HEK293 (cell line): ENCODE results near the gene B4GALNT1.

Source experiments
- CTCF ChIA-PET: fragments of 350-600 bp; formaldehyde crosslinking; extraction: SDS; loops from one replicate; lab custom pipeline; 2021; ENCODE audit warnings: antibody characterized with exemption; lab: Yijun Ruan, JAX
- POLR2A ChIA-PET: fragments of 300-600 bp; formaldehyde crosslinking; extraction: SDS; loops from one replicate; lab custom pipeline; 2020; ENCODE audit warnings: antibody characterized with exemption, inconsistent platforms; lab: Yijun Ruan, JAX
- H3K27ac ChIP-seq: fragments of 200-500 bp; sonication (Bioruptor generic); 2 replicates; pipeline ENCODE4 v1.5.1; 2014; ENCODE audit warnings: low read depth, low read length, control low read depth, inconsistent platforms; ENCODE audit errors: extremely low read depth
- H3K36me3 ChIP-seq, 2 experiments: fragments of 200-500 bp in 1 of 2; sonication (Bioruptor generic) in 1 of 2; 1 replicate in 1 of 2; 2 replicates in 1 of 2; pipeline ENCODE4 v1.5.1; 2014 to 2017; ENCODE audit warnings: inconsistent platforms in 2 of 2, low read length in 2 of 2; ENCODE audit not compliant: control insufficient read depth in 2 of 2, insufficient read depth in 1 of 2
- H3K4me1 ChIP-seq: fragments of 200-500 bp; sonication (Bioruptor generic); 2 replicates; pipeline ENCODE4 v1.5.1; 2014; ENCODE audit warnings: mild to moderate bottlenecking, low read length, inconsistent platforms; ENCODE audit not compliant: control insufficient read depth, insufficient read depth
- H3K4me3 ChIP-seq: 2 replicates; pipeline ENCODE4 v1.5.1; 2011; ENCODE audit warnings: low read depth, mild to moderate bottlenecking, control low read depth, low read length, moderate library complexity
- H3K9me3 ChIP-seq: fragments of 200-500 bp; sonication (Bioruptor generic); 2 replicates; pipeline ENCODE4 v1.5.1; 2014; ENCODE audit warnings: low read depth, low read length, inconsistent platforms; ENCODE audit not compliant: control insufficient read depth, insufficient read depth
- BCL11A ChIP-seq: fragments of 450-650 bp; formaldehyde crosslinking; IDR thresholded peaks from 2 replicates; pipeline ENCODE4 v1.5.1; 2016; ENCODE audit warnings: low read depth, missing biosample characterization, missing genetic modification characterization
- EGR2 ChIP-seq: fragments of 450-650 bp; formaldehyde crosslinking; IDR thresholded peaks from 2 replicates; pipeline ENCODE4 v1.5.1; 2016; ENCODE audit warnings: low read depth, missing biosample characterization, missing genetic modification characterization
- GLI2 ChIP-seq: fragments of 450-650 bp; formaldehyde crosslinking; IDR thresholded peaks from 2 replicates; pipeline ENCODE4; 2017; ENCODE audit warnings: missing biosample characterization, missing genetic modification characterization, low read depth, borderline replicate concordance
- REPIN1 ChIP-seq: fragments of 450-650 bp; formaldehyde crosslinking; IDR thresholded peaks from 2 replicates; pipeline ENCODE4 v1.5.1; 2017; ENCODE audit warnings: missing biosample characterization, missing genetic modification characterization, low read depth
- SCRT2 ChIP-seq: fragments of 450-650 bp; formaldehyde crosslinking; IDR thresholded peaks from 2 replicates; pipeline ENCODE4 v1.5.1; 2016; ENCODE audit warnings: missing biosample characterization, missing genetic modification characterization
- SETDB1 ChIP-seq: IDR thresholded peaks from one replicate; pipeline ENCODE4 v1.6.1; 2017; ENCODE audit warnings: mild to moderate bottlenecking, low read length, moderate library complexity, mixed read lengths; ENCODE audit not compliant: insufficient read length
- WT1 ChIP-seq: fragments of 450-650 bp; formaldehyde crosslinking; IDR thresholded peaks from 2 replicates; pipeline ENCODE4 v1.5.1; 2016; ENCODE audit warnings: missing biosample characterization, missing genetic modification characterization
- YY2 ChIP-seq: fragments of 450-650 bp; formaldehyde crosslinking; IDR thresholded peaks from 2 replicates; pipeline ENCODE4 v1.5.1; 2016; ENCODE audit warnings: missing biosample characterization, missing genetic modification characterization
- ZBTB17 ChIP-seq: fragments of 450-650 bp; formaldehyde crosslinking; IDR thresholded peaks from 2 replicates; pipeline ENCODE4 v1.5.1; 2016; ENCODE audit warnings: missing biosample characterization, missing genetic modification characterization
- ZBTB8A ChIP-seq: fragments of 450-650 bp; formaldehyde crosslinking; IDR thresholded peaks from 2 replicates; pipeline ENCODE4 v1.5.1; 2016; ENCODE audit warnings: missing biosample characterization, missing genetic modification characterization
- ZFP41 ChIP-seq: fragments of 450-650 bp; formaldehyde crosslinking; IDR thresholded peaks from 2 replicates; pipeline ENCODE4 v1.5.1; 2016; ENCODE audit warnings: missing biosample characterization, missing genetic modification characterization, borderline replicate concordance
- ZNF132 ChIP-seq: fragments of 450-650 bp; formaldehyde crosslinking; IDR thresholded peaks from 2 replicates; pipeline ENCODE4 v1.5.1; 2017; ENCODE audit warnings: missing biosample characterization, missing genetic modification characterization, borderline replicate concordance
- ZNF214 ChIP-seq: fragments of 450-650 bp; formaldehyde crosslinking; IDR thresholded peaks from 2 replicates; pipeline ENCODE4 v1.5.1; 2017; ENCODE audit warnings: missing biosample characterization, mild to moderate bottlenecking, missing genetic modification characterization, borderline replicate concordance
- ZNF324 ChIP-seq: fragments of 450-650 bp; formaldehyde crosslinking; IDR thresholded peaks from 2 replicates; pipeline ENCODE4 v1.5.1; 2016; ENCODE audit warnings: missing biosample characterization, missing genetic modification characterization
- ZNF433 ChIP-seq: fragments of 450-650 bp; formaldehyde crosslinking; IDR thresholded peaks from 2 replicates; pipeline ENCODE4 v1.5.1; 2016; ENCODE audit warnings: missing biosample characterization, missing genetic modification characterization, low read depth
- ZNF529 ChIP-seq: fragments of 450-650 bp; formaldehyde crosslinking; IDR thresholded peaks from 2 replicates; pipeline ENCODE4 v1.5.1; 2017; ENCODE audit warnings: missing genetic modification characterization, missing biosample characterization; ENCODE audit not compliant: insufficient replicate concordance
- ZNF585B ChIP-seq: fragments of 450-650 bp; formaldehyde crosslinking; IDR thresholded peaks from 2 replicates; pipeline ENCODE4 v1.5.1; 2016; ENCODE audit warnings: missing biosample characterization, missing genetic modification characterization
- ZNF639 ChIP-seq: fragments of 450-650 bp; formaldehyde crosslinking; IDR thresholded peaks from 2 replicates; pipeline ENCODE4 v1.5.1; 2016; ENCODE audit warnings: missing biosample characterization, missing genetic modification characterization
- ZNF692 ChIP-seq: fragments of 450-650 bp; formaldehyde crosslinking; IDR thresholded peaks from 2 replicates; pipeline ENCODE4 v1.5.1; 2016; ENCODE audit warnings: missing biosample characterization, missing genetic modification characterization
- ZNF704 ChIP-seq: fragments of 450-650 bp; formaldehyde crosslinking; IDR thresholded peaks from 2 replicates; pipeline ENCODE4 v1.5.1; 2016; ENCODE audit warnings: missing biosample characterization, missing genetic modification characterization
- ZNF747 ChIP-seq: fragments of 450-650 bp; formaldehyde crosslinking; IDR thresholded peaks from 2 replicates; pipeline ENCODE4 v1.5.1; 2016; ENCODE audit warnings: missing biosample characterization, missing genetic modification characterization
- TF ChIP-seq, protein P1 (sequence below): fragments of 450-650 bp; IDR thresholded peaks from 2 replicates; pipeline ENCODE4 v1.5.1; 2018; ENCODE audit warnings: missing biosample characterization, missing genetic modification characterization
- TF ChIP-seq, protein P2 (sequence below): fragments of 450-650 bp; formaldehyde crosslinking; IDR thresholded peaks from 2 replicates; pipeline ENCODE4 v1.5.1; 2017; ENCODE audit warnings: missing biosample characterization, missing genetic modification characterization
- TF ChIP-seq, protein P3 (sequence below): fragments of 450-650 bp; formaldehyde crosslinking; IDR thresholded peaks from 2 replicates; pipeline ENCODE4 v1.5.1; 2016; ENCODE audit warnings: missing biosample characterization, missing genetic modification characterization

The B4GALNT1 gene

DNA sequence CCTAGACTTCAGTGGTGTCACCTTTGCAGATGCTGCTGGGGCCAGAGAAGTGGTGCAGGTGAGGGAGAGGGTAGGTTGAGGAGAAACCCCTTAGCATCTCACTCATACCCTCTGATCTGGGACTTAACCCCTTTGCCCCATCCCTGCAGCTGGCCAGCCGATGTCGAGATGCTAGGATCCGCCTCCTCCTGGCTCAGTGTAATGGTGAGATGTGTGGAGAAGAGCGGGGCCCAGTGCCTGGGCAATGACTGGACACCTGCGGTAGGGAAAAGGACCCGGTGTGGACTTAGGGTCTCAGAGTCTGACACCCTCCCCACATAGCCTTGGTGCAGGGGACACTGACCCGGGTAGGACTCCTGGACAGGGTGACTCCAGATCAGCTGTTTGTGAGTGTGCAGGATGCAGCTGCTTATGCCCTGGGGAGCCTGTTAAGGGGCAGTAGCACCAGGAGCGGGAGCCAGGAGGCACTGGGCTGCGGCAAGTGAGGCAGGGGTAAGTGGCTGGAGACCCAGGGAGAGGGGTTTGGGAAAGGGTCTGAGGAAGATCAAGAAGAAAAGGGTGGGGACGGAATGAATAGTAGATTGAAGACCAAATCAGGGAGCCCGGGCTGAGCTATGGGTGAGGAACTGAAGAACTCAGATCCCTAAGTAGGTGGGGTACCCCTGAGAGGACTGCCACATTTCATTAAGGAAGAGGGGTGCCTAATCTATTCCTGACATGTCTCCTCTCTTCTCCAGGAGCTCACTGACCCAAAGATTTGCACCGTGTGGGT is 7.6 kb downstream of the B4GALNT1 start (continued):
- TF ChIP-seq, protein P1, sequence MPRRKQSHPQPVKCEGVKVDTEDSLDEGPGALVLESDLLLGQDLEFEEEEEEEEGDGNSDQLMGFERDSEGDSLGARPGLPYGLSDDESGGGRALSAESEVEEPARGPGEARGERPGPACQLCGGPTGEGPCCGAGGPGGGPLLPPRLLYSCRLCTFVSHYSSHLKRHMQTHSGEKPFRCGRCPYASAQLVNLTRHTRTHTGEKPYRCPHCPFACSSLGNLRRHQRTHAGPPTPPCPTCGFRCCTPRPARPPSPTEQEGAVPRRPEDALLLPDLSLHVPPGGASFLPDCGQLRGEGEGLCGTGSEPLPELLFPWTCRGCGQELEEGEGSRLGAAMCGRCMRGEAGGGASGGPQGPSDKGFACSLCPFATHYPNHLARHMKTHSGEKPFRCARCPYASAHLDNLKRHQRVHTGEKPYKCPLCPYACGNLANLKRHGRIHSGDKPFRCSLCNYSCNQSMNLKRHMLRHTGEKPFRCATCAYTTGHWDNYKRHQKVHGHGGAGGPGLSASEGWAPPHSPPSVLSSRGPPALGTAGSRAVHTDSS: no peak
- TF ChIP-seq REPIN1 (tag by site-specific recombination) (no peak), ZNF529 (no peak), SCRT2 (tag by site-specific recombination) (no peak), ZBTB8A (tag by site-specific recombination) (no peak), ZBTB17 (no peak), ZNF433 (tag by site-specific recombination) (no peak), YY2 (no peak), ZNF214 (no peak), ZNF585B (no peak)

DNA sequence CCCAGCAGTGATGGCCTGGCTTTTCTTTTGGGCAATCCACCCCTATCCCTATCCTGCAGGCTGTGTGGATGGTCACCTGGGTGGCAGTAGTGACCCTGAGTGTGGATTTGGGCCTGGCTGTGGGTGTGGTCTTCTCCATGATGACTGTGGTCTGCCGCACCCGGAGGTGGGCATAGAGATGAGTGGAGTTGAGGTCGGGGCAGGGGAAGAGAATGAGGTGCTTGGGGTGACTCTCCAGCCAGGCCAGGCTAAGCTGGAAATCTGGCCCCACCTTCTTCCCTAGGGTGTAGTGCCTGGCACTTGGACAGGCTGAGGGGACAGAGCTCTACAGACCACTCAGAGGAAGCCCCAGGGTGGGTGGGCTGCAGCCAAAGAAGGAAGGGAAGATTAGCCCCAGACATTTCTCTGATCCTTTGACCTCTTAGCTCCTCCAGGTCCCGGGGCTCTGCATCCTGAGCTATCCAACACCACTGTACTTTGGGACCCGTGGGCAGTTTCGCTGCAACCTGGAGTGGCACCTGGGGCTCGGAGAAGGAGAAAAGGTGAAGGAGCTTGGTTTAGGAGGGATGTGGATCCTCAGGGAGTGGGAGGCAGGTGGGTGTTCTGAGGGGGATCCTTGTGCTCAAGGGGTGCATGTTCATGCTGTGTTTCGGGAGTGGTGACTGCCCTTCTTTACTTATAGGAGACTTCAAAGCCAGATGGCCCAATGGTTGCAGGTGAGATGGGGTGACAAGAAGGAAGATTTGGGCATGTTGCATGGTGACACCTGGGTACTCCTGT is 8.4 kb downstream of the B4GALNT1 start:
- no peaks in the 10 kb centered on the region for H3K4me1 ChIP-seq
- H3K27ac ChIP-seq: no peak overlapping the region
- POLR2A ChIA-PET: no interaction called here
- H3K4me3 ChIP-seq: no peak overlapping the region
- H3K9me3 ChIP-seq: no peaks in the 10 kb centered on the region
- CTCF ChIA-PET: interaction anchor here (0.6 to 1.3 kb wide), 6 partner anchors 18 to 317 kb away, joined by 3 to 7 read pairs (median 5); no protein-coding TSS in a partner anchor
- H3K36me3 ChIP-seq: peaks cover 0 to 53% of the 10 kb centered on the region in 2 experiments; a peak in 1 of 3 replicates
- no peak for TF ChIP-seq SETDB1
- TF ChIP-seq ZNF324 (tag by site-specific recombination): no peak
- TF ChIP-seq, protein P2, sequence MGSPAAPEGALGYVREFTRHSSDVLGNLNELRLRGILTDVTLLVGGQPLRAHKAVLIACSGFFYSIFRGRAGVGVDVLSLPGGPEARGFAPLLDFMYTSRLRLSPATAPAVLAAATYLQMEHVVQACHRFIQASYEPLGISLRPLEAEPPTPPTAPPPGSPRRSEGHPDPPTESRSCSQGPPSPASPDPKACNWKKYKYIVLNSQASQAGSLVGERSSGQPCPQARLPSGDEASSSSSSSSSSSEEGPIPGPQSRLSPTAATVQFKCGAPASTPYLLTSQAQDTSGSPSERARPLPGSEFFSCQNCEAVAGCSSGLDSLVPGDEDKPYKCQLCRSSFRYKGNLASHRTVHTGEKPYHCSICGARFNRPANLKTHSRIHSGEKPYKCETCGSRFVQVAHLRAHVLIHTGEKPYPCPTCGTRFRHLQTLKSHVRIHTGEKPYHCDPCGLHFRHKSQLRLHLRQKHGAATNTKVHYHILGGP (tag by site-specific recombination): no peak
- no peak for TF ChIP-seq ZNF704 (tag by site-specific recombination)
- no peak for TF ChIP-seq ZNF639 (tag by site-specific recombination)
- no peak for TF ChIP-seq ZFP41 (tag by site-specific recombination)
- TF ChIP-seq ZNF692 (tag by site-specific recombination): no peak
- TF ChIP-seq GLI2 (tag by site-specific recombination): no peak
- TF ChIP-seq ZNF132 (tag by site-specific recombination): no peak
- TF ChIP-seq BCL11A: no peak
- TF ChIP-seq EGR2 (tag by site-specific recombination): no peak
- TF ChIP-seq, protein P3, sequence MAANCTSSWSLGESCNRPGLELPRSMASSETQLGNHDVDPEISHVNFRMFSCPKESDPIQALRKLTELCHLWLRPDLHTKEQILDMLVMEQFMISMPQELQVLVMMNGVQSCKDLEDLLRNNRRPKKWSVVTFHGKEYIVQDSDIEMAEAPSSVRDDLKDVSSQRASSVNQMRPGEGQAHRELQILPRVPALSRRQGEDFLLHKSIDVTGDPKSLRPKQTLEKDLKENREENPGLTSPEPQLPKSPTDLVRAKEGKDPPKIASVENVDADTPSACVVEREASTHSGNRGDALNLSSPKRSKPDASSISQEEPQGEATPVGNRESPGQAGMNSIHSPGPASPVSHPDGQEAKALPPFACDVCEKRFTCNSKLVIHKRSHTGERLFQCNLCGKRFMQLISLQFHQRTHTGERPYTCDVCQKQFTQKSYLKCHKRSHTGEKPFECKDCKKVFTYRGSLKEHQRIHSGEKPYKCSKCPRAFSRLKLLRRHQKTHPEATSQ: no peak
- no peak for TF ChIP-seq WT1 (tag by site-specific recombination)
- TF ChIP-seq ZNF747 (tag by site-specific recombination): no peak
